WERI-Rb-1 (cell line): Measurements from ENCODE around the gene OSBPL8.
"Not testable (repeated sequence)": the region's sequence is repeated elsewhere in the genome, so short reads cannot be mapped to it uniquely, and the experiment has no call there.

Experiments
- DNase-seq: peaks from one replicate; pipeline ENCODE4 v3.0.0-alpha.2; 2020
- H3K27ac ChIP-seq: fragments of 250-450 bp; sonication (Bioruptor Pico); 2 replicates; pipeline ENCODE4 v1.5.1; 2020; ENCODE audit warnings: mild to moderate bottlenecking, moderate library complexity
- H3K27me3 ChIP-seq: fragments of 250-450 bp; sonication (Bioruptor Pico); 2 replicates; pipeline ENCODE4 v1.5.1; 2021; ENCODE audit warnings: mild to moderate bottlenecking, low read depth, moderate library complexity; ENCODE audit not compliant: insufficient read depth, severe bottlenecking
- H3K36me3 ChIP-seq: fragments of 250-450 bp; sonication (Bioruptor Pico); 2 replicates; pipeline ENCODE4 v1.5.1; 2020; ENCODE audit warnings: mild to moderate bottlenecking, moderate library complexity
- H3K4me3 ChIP-seq: 2 replicates; pipeline ENCODE4 v1.5.1; 2011; ENCODE audit warnings: low read depth, mild to moderate bottlenecking, control low read depth, low read length
- H3K9me3 ChIP-seq: fragments of 250-450 bp; sonication (Bioruptor Pico); 2 replicates; pipeline ENCODE4 v1.5.1; 2021; ENCODE audit warnings: mild to moderate bottlenecking, moderate library complexity; ENCODE audit not compliant: severe bottlenecking
- CTCF ChIP-seq: IDR thresholded peaks from 2 replicates; pipeline ENCODE4 v1.5.1; 2011; ENCODE audit warnings: low read depth, mild to moderate bottlenecking, control low read depth, inconsistent platforms, low read length

The OSBPL8 gene

GRCh38 chr12:76398106-76398505 is 161.5 kb downstream of the OSBPL8 start:
- no peak for DNase-seq
- H3K27ac ChIP-seq: no peak overlapping the region
- H3K36me3 ChIP-seq: peaks cover 58% of the 10 kb centered on the region
- no peaks in the 10 kb centered on the region for H3K27me3 ChIP-seq
- H3K4me3 ChIP-seq: no peak overlapping the region
- TF ChIP-seq CTCF: no peak
- no peaks in the 10 kb centered on the region for H3K9me3 ChIP-seq

GRCh38 chr12:76391461-76391860 is 168.1 kb downstream of the OSBPL8 start:
- Histone ChIP-seq H3K4me3 (no peak overlapping the region), H3K36me3 (peaks cover 65% of the 10 kb centered on the region)

GRCh38 chr12:76387614-76388013 is 172.0 kb downstream of the OSBPL8 start:
- Histone ChIP-seq H3K27me3 (no peaks in the 10 kb centered on the region), H3K36me3 (peaks cover 73% of the 10 kb centered on the region), H3K9me3 (no peaks in the 10 kb centered on the region), H3K27ac (no peak overlapping the region), H3K4me3 (no peak overlapping the region)
- no peak for TF ChIP-seq CTCF
- DNase-seq: no peak

More at GRCh38 chr12:76391461-76391860, 168.1 kb downstream of the OSBPL8 start:
- no peak for TF ChIP-seq CTCF
- H3K9me3 ChIP-seq: no peaks in the 10 kb centered on the region
- no peaks in the 10 kb centered on the region for H3K27me3 ChIP-seq
- DNase-seq: no peak
- no peak overlapping the region for H3K27ac ChIP-seq

GRCh38 chr12:76384560-76384959 is 175.0 kb downstream of the OSBPL8 start:
- Histone ChIP-seq H3K27ac (no peak overlapping the region), H3K27me3 (no peaks in the 10 kb centered on the region), H3K4me3 (no peak overlapping the region), H3K36me3 (peaks cover 66% of the 10 kb centered on the region), H3K9me3 (no peaks in the 10 kb centered on the region)
- no peak for TF ChIP-seq CTCF
- DNase-seq: no peak

GRCh38 chr12:76383988-76384387 is 175.6 kb downstream of the OSBPL8 start:
- no peak for DNase-seq
- Histone ChIP-seq H3K9me3 (no peaks in the 10 kb centered on the region), H3K36me3 (peaks cover 65% of the 10 kb centered on the region), H3K4me3 (no peak overlapping the region), H3K27me3 (no peaks in the 10 kb centered on the region), H3K27ac (no peak overlapping the region)
- no peak for TF ChIP-seq CTCF

GRCh38 chr12:76379261-76379660 is 180.3 kb downstream of the OSBPL8 start:
- Histone ChIP-seq H3K9me3 (no peaks in the 10 kb centered on the region), H3K4me3 (no peak overlapping the region), H3K36me3 (peaks cover 74% of the 10 kb centered on the region), H3K27me3 (no peaks in the 10 kb centered on the region), H3K27ac (no peak overlapping the region)
- no peak for TF ChIP-seq CTCF
- DNase-seq: no peak

- not testable (repeated sequence) for H3K4me3 ChIP-seq, H3K27me3 ChIP-seq, DNase-seq, H3K9me3 ChIP-seq, H3K27ac ChIP-seq
- peaks cover 68% of the 10 kb centered on the region for H3K36me3 ChIP-seq
Measured at GRCh38 chr12:76376876-76377275, 182.7 kb downstream of the OSBPL8 start.
